Retinal pigment epithelial cell (primary cell): ENCODE data around the gene OFD1.
A peak's percentile ranks its signal among the peaks of the same experiment; 100 is the strongest.

ENCODE experiments used
- DNase-seq: peaks from one replicate; pipeline ENCODE4 v3.0.0-alpha.2; 2010; ENCODE audit warnings: low read depth
- H3K4me3 ChIP-seq: 2 replicates; pipeline ENCODE4 v1.5.1; 2011; ENCODE audit warnings: mild to moderate bottlenecking, low read length, control low read depth, moderate library complexity
- TF ChIP-seq, protein P1 (sequence below): conservative IDR thresholded peaks from 2 replicates; pipeline ENCODE4 v1.5.1; 2011; ENCODE audit warnings: low read depth, low read length, control low read depth, inconsistent platforms

OFD1 gene

GRCh38 chrX:13690836-13691235 is 43.7 kb upstream of the OFD1 start:
- no peak for DNase-seq
- peak overlapping the region; percentile 95 for H3K4me3 ChIP-seq
- TF ChIP-seq, protein P1, sequence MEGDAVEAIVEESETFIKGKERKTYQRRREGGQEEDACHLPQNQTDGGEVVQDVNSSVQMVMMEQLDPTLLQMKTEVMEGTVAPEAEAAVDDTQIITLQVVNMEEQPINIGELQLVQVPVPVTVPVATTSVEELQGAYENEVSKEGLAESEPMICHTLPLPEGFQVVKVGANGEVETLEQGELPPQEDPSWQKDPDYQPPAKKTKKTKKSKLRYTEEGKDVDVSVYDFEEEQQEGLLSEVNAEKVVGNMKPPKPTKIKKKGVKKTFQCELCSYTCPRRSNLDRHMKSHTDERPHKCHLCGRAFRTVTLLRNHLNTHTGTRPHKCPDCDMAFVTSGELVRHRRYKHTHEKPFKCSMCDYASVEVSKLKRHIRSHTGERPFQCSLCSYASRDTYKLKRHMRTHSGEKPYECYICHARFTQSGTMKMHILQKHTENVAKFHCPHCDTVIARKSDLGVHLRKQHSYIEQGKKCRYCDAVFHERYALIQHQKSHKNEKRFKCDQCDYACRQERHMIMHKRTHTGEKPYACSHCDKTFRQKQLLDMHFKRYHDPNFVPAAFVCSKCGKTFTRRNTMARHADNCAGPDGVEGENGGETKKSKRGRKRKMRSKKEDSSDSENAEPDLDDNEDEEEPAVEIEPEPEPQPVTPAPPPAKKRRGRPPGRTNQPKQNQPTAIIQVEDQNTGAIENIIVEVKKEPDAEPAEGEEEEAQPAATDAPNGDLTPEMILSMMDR = peak; percentile 26

- TF ChIP-seq, protein P1 = no peak
- H3K4me3 ChIP-seq = no peak overlapping the region
- no peak for DNase-seq
Measured at GRCh38 chrX:13691841-13692371, 42.6 kb upstream of the OFD1 start.

- DNase-seq = no peak
- H3K4me3 ChIP-seq = no peak overlapping the region
- TF ChIP-seq, protein P1 = no peak
Measured at GRCh38 chrX:13692771-13693231, 41.7 kb upstream of the OFD1 start.

GRCh38 chrX:13693341-13693961 is 41.1 kb upstream of the OFD1 start:
- no peak overlapping the region for H3K4me3 ChIP-seq

DNA sequence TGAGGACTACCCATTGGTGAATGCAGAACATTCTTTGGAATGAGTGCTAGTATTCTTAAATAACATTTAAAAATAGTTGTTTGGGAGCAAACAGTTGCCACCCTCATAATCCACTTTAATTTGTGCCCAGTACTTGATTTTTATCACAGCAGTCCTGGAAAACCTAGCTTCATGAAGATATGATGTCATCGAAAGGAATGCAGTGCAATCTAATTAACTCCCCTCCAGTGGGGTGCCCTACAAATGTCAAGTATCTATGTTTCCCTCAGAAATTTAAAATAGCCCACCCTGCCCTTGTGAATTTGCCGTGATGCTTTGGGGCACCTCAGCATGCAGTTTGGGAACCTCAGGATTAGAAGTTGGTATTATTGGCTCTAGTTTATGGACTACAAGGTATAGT is 40.2 kb upstream of the OFD1 start:
- H3K4me3 ChIP-seq = no peak overlapping the region
- TF ChIP-seq, protein P1 = no peak
- DNase-seq = no peak

More at GRCh38 chrX:13693341-13693961, 41.1 kb upstream of the OFD1 start:
- TF ChIP-seq, protein P1 = no peak
- DNase-seq = no peak

DNA sequence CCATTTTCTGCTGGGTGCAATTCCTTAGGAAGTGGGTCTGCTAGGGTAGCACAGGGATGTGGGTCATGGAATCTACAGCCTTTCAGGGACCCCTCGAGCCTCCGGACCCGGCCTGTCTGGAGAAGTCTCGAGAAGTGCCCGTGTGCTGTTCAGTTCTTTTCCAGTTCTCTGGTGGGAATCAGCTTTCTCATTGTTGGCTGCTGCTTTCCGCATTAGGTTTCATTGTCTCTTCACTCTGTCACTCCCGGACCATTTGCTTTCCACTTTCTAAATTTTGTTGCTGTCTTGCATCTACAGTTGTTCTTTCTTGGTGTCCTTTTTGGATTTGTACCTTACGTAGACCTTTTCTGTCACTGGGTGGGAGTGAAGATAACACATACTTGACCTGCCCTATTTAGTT is 39.6 kb upstream of the OFD1 start:
- no peak overlapping the region for H3K4me3 ChIP-seq

More for the DNA sequence above, 39.6 kb upstream of the OFD1 start:
- TF ChIP-seq, protein P1 = no peak
- DNase-seq = no peak
